Bronchial epithelial cell (primary cell): ENCODE results near the gene TNFAIP3. TPM values are rescaled to one million over a fixed set of nuclear protein-coding genes. Genes with fewer than 3 reads are reported as not detected.

Experiments used
- DNase-seq: peaks from one replicate; pipeline ENCODE4 v3.0.0-alpha.2; 2010; ENCODE audit warnings: low read depth
- FAIRE-seq: peaks from 2 replicates; lab custom pipeline; 2011; peaks lifted over from hg19 to GRCh38; lab: Jason Lieb, UNC
- H3K27me3 ChIP-seq: 2 replicates; pipeline ENCODE4 v1.5.1; 2011; ENCODE audit warnings: low read length; ENCODE audit not compliant: control insufficient read depth, insufficient read depth
- H3K36me3 ChIP-seq: 2 replicates; pipeline ENCODE4 v1.5.1; 2011; ENCODE audit warnings: low read length; ENCODE audit not compliant: control insufficient read depth, insufficient read depth
- H3K4me3 ChIP-seq: 2 replicates; pipeline ENCODE4 v1.5.1; 2011; ENCODE audit warnings: mild to moderate bottlenecking, low read depth, low read length, control low read depth
- total RNA-seq: library from RNA; depleted of rRNA; stranded (reverse); fragments of >200 nt; gene quantifications from 2 replicates; pipeline ENCODE4 v1.2.1, GENCODE V29; 2014
- TF ChIP-seq, protein P1 (sequence below): IDR thresholded peaks from 2 replicates; pipeline ENCODE4 v1.5.1; 2011; ENCODE audit warnings: mild to moderate bottlenecking, moderate library complexity, low read length, control low read depth, inconsistent platforms; ENCODE audit not compliant: insufficient read depth, severe bottlenecking

The TNFAIP3 gene
- total RNA-seq, 1 donor from 2014 or later, result 2.1 TPM

DNA sequence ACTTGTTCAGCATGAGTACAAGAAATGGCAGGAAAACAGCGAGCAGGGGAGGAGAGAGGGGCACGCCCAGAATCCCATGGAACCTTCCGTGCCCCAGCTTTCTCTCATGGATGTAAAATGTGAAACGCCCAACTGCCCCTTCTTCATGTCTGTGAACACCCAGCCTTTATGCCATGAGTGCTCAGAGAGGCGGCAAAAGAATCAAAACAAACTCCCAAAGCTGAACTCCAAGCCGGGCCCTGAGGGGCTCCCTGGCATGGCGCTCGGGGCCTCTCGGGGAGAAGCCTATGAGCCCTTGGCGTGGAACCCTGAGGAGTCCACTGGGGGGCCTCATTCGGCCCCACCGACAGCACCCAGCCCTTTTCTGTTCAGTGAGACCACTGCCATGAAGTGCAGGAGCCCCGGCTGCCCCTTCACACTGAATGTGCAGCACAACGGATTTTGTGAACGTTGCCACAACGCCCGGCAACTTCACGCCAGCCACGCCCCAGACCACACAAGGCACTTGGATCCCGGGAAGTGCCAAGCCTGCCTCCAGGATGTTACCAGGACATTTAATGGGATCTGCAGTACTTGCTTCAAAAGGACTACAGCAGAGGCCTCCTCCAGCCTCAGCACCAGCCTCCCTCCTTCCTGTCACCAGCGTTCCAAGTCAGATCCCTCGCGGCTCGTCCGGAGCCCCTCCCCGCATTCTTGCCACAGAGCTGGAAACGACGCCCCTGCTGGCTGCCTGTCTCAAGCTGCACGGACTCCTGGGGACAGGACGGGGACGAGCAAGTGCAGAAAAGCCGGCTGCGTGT lies 11.6 kb downstream of the TNFAIP3 start:
- no peak for DNase-seq
- no peak for FAIRE-seq
- H3K36me3 ChIP-seq, result peaks cover 33% of the 10 kb centered on the region
- TF ChIP-seq, protein P1, sequence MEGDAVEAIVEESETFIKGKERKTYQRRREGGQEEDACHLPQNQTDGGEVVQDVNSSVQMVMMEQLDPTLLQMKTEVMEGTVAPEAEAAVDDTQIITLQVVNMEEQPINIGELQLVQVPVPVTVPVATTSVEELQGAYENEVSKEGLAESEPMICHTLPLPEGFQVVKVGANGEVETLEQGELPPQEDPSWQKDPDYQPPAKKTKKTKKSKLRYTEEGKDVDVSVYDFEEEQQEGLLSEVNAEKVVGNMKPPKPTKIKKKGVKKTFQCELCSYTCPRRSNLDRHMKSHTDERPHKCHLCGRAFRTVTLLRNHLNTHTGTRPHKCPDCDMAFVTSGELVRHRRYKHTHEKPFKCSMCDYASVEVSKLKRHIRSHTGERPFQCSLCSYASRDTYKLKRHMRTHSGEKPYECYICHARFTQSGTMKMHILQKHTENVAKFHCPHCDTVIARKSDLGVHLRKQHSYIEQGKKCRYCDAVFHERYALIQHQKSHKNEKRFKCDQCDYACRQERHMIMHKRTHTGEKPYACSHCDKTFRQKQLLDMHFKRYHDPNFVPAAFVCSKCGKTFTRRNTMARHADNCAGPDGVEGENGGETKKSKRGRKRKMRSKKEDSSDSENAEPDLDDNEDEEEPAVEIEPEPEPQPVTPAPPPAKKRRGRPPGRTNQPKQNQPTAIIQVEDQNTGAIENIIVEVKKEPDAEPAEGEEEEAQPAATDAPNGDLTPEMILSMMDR, result peak; percentile 19
- no peak overlapping the region for H3K4me3 ChIP-seq
- H3K27me3 ChIP-seq, result no peaks in the 10 kb centered on the region

DNA sequence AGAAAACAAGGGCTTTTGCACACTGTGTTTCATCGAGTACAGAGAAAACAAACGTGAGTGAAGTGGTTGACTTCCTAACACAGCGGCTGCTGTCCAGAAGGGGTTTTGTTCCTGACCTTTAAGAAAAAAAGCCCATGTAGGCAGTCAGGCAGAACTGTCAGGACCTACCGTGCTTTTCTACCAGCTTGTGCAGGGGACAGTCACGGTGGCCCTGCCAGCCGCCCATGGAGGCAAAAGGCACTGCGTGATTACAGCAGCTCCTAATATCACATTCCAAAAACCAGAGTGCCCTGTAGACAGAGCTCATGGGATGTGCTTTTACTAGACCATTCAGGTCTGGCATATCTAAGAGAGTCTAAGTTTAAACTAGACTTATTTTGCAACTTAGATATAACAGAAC lies 12.2 kb downstream of the TNFAIP3 start:
- no peak for FAIRE-seq
- no peak overlapping the region for H3K4me3 ChIP-seq
- no peaks in the 10 kb centered on the region for H3K27me3 ChIP-seq
- no peak for DNase-seq
- TF ChIP-seq, protein P1, result no peak
- H3K36me3 ChIP-seq, result peaks cover 33% of the 10 kb centered on the region

DNA sequence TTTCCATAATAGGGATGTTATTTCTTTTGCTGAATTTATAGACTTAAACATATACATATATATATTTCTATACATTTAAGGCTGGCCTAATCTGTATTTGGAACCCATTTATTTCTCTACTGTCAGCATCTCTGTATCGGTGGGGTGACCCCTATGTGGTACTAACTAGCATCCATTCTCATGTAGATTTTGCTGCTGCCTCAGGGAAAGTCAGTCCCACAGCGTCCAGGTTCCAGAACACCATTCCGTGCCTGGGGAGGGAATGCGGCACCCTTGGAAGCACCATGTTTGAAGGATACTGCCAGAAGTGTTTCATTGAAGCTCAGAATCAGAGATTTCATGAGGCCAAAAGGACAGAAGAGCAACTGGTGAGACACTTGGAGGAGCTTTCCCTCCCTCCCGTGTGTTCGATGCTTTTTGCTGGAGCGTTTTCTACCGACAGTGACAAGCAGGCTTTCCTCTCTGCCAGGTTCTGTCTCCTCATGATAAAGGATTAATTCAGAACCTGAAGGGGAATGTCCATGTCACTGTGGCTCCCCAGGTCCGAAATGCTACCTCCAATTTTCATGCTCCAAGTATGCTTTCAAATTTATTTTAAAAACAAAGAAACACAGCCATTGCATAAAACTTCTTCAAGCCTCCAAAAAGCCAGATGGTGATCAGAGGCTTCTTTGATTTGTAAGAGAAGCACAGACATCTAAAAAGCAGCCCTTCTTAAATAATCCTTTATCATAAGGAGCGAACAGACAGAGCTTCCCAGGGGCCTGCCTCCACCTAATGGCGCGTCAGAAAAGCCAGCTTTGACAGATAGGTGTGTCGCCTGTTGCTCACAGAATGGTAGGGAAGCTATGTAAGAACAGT lies 13.1 kb downstream of the TNFAIP3 start:
- FAIRE-seq, result no peak
- no peak overlapping the region for H3K4me3 ChIP-seq
- H3K36me3 ChIP-seq, result peaks cover 31% of the 10 kb centered on the region
- DNase-seq, result no peak
- TF ChIP-seq, protein P1, result no peak
- H3K27me3 ChIP-seq, result no peaks in the 10 kb centered on the region

DNA sequence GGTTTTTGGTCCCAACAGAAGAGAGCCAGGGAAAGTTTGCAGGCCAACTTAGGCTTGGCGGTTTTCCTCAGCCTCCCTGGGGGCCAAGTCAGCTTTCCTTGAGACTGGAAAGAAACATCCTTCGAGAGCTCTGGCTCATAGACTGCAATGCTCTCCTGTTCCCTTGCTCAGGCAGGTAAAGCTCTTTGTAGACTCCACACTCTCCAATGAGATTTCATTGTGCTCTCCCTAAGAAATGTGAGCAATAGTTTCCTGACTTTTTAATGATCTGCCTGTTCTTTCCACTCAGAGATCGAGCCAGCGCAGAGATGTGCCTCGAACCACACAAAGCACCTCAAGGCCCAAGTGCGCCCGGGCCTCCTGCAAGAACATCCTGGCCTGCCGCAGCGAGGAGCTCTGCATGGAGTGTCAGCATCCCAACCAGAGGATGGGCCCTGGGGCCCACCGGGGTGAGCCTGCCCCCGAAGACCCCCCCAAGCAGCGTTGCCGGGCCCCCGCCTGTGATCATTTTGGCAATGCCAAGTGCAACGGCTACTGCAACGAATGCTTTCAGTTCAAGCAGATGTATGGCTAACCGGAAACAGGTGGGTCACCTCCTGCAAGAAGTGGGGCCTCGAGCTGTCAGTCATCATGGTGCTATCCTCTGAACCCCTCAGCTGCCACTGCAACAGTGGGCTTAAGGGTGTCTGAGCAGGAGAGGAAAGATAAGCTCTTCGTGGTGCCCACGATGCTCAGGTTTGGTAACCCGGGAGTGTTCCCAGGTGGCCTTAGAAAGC lies 13.9 kb downstream of the TNFAIP3 start:
- no peak overlapping the region for H3K4me3 ChIP-seq
- TF ChIP-seq, protein P1, result no peak
- H3K36me3 ChIP-seq, result peaks cover 29% of the 10 kb centered on the region
- H3K27me3 ChIP-seq, result no peaks in the 10 kb centered on the region
- no peak for FAIRE-seq
- DNase-seq, result no peak

DNA sequence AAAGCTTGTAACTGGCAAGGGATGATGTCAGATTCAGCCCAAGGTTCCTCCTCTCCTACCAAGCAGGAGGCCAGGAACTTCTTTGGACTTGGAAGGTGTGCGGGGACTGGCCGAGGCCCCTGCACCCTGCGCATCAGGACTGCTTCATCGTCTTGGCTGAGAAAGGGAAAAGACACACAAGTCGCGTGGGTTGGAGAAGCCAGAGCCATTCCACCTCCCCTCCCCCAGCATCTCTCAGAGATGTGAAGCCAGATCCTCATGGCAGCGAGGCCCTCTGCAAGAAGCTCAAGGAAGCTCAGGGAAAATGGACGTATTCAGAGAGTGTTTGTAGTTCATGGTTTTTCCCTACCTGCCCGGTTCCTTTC lies 14.4 kb downstream of the TNFAIP3 start:
- TF ChIP-seq, protein P1, result no peak
- no peak for FAIRE-seq
- no peaks in the 10 kb centered on the region for H3K27me3 ChIP-seq
- H3K4me3 ChIP-seq, result no peak overlapping the region
- no peak for DNase-seq
- H3K36me3 ChIP-seq, result peaks cover 27% of the 10 kb centered on the region
